Left renal cortex interstitium (tissue), 4 donors: ENCODE data around the gene DPH2. TPM values are rescaled to one million over a fixed set of nuclear protein-coding genes. Genes with fewer than 3 reads are reported as not detected.
A peak's percentile ranks its signal among the peaks of the same experiment; 100 is the strongest.

ENCODE experiments used
- DNase-seq, 4 donors: peaks; one replicate each; pipeline ENCODE4 v3.0.0-alpha.2; 2013; ENCODE audit warnings: low read depth in 4 of 4, low spot score in 2 of 4, missing footprints in 1 of 4
- polyA plus RNA-seq, 4 donors: library from polyadenylated mRNA; unstranded; fragments of 120-200 nt; gene quantifications; one replicate each; pipeline ENCODE4 v1.2.1, GENCODE V29; 2013; ENCODE audit not compliant: insufficient read length in 4 of 4

Gene DPH2
- polyA plus RNA-seq, 4 donors: 20.8 to 24.9 (median 22.9) TPM

- no peak for DNase-seq
Observed at GRCh38 chr1:43980255-43981134, 10.7 kb downstream of the DPH2 start.

- DNase-seq: no peak
Observed at GRCh38 chr1:43981135-43981491, 11.3 kb downstream of the DPH2 start.

DNA sequence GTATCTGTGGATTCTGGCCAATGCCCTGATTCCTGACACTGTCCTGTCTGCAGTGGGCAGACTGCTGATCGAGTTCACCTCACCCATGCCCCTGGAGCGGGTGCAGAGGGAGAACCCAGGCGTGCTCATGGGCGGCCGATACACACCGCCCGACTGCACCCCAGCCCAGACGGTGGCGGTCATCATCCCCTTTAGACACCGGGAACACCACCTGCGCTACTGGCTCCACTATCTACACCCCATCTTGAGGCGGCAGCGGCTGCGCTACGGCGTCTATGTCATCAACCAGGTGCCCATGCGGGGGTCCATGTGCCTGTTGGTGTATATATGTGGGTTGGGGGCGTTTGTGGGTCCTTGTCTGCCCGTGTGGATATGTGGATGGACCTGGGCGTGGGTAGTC, 11.8 kb downstream of the DPH2 start:
- no peak for DNase-seq

DNA sequence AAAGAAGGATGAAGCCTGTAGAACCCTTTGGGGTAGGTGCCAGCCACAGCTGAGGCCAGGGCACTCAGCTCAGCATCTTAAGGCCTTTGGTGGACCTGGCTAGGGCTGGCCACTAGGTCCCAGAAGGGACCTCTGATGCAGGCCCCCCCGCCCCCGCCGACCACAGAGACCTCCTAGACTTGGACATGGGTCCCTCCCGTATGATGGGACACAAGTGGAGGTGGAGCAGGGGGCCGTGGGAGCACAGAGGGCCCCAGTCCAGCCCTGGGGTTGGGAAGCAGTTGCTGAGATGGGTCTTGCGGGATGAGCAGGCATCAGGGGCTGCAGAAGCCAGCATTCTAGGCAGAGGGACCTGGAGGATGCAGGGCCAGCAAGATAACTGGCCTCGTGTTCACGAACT, 12.4 kb downstream of the DPH2 start:
- DNase-seq: no peak

DNA sequence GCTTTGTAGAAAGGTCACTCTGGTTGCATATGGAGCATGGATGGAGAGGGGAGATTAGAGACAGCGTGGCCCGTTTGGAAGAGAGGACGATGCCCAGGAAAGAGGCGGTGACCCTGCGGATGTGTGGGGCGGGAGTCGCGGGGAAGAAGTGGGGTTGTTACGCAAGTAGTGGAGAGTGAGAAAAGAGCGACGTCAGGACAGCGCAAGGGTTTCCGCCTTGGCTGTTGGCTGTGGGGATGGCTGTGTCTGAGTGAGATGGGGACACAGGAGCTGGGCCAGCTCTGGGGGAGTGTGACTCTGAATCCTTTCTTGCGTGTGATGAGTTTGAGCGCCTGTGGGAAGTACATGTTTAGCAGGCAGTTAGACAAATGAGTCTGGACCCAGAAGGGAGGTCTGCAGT, 13.0 kb downstream of the DPH2 start:
- DNase-seq: no peak

DNA sequence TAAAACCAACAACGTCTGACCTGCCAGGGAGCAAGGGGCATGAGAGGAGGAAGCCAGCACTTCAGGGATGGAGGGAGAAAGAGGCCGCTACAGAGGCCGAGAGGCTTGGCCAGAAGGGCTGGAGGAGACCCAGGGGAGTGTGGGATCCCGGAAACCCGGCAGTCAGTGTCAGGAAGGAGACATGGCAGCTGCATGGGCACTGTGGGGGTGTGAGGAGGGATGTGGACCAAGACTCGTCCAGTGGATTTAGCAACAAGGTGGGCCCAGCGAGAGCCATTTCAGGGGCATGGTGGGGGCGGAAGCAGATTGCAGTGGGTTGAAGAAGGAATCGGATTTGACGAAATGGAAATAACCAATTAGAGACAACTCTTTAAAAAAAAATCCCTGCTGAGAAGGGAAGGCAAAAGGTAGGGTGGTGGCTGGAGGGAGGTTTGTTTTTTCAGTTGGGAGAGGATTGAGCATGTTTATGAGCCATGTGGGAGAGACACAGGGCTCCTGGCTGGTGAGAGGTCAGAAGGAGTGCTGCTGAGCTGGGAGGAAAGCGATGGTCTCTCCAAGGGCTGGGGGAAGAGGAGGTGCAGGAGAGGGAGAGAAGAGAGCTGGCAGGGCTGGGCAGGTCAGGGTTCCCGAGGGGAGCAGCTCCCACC, 13.6 kb downstream of the DPH2 start:
- no peak for DNase-seq

DNA sequence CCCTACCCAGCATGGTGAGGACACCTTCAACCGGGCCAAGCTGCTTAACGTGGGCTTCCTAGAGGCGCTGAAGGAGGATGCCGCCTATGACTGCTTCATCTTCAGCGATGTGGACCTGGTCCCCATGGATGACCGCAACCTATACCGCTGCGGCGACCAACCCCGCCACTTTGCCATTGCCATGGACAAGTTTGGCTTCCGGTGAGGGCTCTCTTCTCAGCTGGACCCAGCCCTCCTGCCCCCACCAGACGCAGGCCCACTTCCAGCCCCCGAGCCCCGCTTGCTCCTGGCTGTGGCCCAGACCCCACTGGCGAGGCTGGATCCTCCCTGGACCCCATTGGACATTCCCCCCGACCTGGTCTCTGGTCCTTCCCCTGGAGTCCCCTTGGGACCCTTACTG, 15.0 kb downstream of the DPH2 start:
- no peak for DNase-seq

DNA sequence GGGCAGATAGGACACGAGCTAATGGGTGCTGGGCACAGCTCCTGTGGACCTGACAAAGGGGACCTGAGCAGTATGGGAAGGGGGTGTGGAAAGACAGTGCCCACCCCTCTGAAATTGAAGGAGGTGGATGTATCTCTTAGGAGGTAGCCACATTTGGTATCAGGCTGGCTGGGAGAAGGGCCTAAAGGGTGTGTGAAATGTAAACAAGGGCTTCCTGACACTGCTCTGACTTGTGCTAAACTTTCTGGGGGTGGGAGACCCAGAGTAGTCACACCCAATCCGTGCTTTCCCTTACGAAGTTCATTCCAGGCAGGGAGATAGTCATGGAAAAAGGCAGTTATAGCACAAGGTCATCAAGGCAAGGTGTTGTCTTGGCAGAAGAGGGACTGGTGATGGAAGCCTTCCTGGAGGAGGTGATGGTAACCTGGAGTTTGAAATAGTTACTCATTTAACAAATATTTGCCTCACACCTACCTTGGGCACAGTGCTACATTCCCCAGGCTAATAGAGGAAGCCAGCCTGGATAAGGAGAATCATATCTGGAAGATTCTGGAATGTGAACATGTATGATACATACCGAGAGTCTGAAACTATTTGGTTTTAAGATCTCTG, 16.3 kb downstream of the DPH2 start:
- DNase-seq: no peak

GRCh38 chr1:43986712-43987111, 16.9 kb downstream of the DPH2 start:
- DNase-seq: no peak

DNA sequence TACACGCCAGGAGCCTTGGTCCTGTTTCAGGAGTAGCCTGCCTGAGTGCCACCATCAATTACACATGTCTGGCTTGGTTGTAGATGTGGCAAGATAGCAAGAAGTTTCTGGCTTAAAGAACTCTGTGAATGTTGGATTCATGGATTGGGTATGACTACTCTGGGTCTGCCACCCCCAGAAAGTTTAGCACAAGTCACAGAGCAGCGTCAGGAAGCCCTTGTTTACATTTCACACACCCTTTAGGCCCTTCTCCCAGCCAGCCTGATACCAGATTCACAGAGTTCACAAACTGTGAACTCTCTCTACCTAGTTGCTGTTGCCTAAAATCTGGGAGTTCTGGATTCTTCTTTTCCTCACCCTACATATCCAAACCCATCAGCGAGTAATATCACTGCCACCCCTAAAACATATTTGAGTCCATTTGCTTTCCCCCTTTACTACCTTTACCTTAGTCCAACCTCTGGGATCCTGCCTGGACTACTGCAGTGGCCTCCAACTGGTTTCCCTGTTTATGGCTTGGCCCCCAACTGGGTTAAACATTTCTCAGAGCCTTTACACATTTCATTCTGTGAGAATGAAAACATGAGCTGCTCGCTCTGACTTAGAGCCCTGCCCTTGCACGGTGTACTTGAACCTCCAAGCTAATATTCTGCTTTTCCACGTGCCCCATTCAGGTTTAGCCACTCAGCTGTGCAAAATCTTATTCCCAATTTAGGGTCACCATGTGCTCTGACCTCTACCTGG, 17.5 kb downstream of the DPH2 start:
- no peak for DNase-seq

DNA sequence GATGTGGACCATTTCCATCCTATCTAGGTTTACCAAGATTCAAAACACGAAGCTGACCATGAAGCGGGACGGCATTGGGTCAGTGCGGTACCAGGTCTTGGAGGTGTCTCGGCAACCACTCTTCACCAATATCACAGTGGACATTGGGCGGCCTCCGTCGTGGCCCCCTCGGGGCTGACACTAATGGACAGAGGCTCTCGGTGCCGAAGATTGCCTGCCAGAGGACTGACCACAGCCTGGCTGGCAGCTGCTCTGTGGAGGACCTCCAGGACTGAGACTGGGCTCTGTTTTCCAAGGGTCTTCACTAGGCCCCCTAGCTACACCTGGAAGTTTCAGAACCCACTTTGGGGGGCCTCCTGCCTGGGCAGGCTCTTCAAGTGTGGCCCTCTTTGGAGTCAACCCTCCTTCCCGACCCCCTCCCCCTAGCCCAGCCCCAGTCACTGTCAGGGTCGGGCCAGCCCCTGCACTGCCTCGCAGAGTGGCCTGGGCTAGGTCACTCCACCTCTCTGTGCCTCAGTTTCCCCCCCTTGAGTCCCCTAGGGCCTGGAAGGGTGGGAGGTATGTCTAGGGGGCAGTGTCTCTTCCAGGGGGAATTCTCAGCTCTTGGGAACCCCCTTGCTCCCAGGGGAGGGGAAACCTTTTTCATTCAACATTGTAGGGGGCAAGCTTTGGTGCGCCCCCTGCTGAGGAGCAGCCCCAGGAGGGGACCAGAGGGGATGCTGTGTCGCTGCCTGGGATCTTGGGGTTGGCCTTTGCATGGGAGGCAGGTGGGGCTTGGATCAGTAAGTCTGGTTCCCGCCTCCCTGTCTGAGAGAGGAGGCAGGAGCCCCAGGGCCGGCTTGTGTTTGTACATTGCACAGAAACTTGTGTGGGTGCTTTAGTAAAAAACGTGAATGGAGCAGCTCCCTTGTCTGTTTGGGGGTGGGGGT, 20.7 kb downstream of the DPH2 start:
- no peak for DNase-seq

GRCh38 chr1:43991200-43991475, 21.3 kb downstream of the DPH2 start:
- DNase-seq: no peak

- DNase-seq: peak in 1 of 4 donors; percentile 68
Observed at GRCh38 chr1:43991476-43992231, 21.8 kb downstream of the DPH2 start, which contains the start of gene CCDC24. Gene CCDC24 (plus strand): TSS chr1:43991599. CDS start chr1:43991879, 280 bp downstream.

- DNase-seq: no peak
Observed at GRCh38 chr1:43992232-43992995, 22.6 kb downstream of the DPH2 start.

GRCh38 chr1:43993206-43993914, 23.6 kb downstream of the DPH2 start:
- no peak for DNase-seq

- no peak for DNase-seq
Observed at GRCh38 chr1:43994071-43994470, 24.3 kb downstream of the DPH2 start.

DNA sequence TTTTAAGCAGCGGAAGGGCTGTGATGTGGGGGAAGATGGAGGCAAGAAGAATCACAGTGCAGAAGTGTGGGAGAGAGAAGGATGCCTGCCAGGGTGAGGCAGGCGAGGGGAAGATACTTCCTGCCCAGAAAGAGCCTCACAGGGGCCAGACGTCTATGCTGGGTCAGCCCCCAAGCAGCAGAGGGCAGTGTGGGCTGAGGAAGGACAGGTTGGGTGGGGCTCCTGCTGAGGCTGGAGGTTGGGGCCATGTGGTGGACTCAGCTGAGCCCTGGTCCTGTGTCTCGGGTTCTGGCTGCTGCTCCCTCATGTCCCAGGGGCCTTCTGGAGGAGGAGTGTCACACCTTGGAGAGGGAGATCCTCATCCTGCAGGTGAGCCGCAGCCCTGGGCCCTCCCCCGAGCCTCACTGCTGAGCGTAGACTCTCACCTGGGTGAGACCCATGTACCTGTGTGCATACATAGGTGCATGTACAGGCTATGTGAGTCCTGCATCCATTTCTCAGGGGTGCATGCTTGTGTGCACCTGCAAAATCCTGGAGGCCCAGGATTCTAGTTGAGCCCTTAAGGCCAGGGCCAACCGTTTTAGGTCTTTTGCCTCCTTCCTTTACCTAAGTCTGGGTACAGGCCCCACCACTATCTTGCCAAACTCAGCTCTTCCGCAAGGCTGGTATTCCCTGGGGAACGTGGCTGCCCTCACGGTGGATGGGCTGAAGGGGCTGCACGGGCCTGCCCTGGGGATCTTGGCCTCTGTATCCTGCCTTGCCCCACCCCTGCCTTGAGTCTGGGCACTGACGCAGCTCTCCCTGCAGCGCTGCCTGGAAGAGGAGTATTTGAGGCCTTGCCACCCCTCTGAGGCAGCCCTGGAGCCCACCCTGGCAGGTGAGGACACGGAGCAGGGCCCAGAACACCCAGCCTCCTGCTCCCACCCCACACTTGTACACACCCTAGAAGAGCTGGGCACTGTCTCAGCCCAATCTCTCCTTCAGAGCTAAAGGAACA, 25.3 kb downstream of the DPH2 start:
- DNase-seq: no peak
